Hippocampal formation (tissue), 2 donors: Measurements from ENCODE around the gene SRCAP.
"Not testable (repeated sequence)": the region's sequence is repeated elsewhere in the genome, so short reads cannot be mapped to it uniquely, and the experiment has no call there.

Experiments used
- DNase-seq, 2 donors: peaks; one replicate each; lab custom pipeline; 2025; lab: John Stamatoyannopoulos, UW

Gene SRCAP

DNA sequence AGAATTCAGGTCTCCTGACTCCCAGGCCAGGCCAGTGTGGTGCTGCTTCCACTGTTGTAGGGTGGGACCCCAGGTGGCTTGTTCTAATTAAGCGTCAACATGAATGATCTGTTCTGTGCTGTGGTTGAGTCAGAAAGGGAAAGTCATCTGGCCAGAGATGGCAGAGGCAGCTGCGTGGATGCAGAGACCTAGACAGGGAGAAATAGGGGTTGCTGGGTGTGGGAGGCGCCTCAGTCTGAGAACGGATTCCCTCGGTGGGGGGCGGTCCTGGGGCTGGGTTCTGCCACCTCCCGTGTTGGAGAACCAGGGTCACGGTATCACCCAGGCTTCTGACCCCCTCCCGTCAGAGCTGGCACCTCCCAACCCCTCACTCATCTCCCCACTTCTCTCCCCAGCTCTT lies 35.2 kb upstream of the SRCAP start:
- no peak for DNase-seq

DNA sequence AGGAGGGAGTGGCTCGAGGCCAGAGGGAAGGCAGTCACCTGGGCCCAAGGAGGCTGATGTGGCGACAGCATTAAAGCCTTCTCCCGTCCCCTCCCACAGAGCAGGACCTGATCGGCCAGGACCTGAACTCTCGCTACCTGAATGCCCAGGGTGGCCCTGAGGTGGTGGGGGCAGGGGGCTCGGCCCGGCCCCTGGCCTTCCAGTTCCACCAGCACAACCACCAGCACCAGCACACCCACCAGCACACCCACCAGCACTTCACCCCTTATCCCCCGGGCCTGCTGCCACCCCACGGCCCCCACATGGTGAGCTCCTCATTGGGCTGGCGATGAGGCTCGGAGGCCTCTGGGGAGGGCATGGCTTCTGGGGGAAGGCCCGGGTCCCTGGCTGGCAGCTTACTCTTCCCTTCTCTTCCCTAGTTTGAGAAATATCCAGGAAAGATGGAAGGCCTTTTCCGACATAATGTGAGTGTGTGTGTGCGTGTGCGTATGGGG lies 34.3 kb upstream of the SRCAP start:
- no peak for DNase-seq

DNA sequence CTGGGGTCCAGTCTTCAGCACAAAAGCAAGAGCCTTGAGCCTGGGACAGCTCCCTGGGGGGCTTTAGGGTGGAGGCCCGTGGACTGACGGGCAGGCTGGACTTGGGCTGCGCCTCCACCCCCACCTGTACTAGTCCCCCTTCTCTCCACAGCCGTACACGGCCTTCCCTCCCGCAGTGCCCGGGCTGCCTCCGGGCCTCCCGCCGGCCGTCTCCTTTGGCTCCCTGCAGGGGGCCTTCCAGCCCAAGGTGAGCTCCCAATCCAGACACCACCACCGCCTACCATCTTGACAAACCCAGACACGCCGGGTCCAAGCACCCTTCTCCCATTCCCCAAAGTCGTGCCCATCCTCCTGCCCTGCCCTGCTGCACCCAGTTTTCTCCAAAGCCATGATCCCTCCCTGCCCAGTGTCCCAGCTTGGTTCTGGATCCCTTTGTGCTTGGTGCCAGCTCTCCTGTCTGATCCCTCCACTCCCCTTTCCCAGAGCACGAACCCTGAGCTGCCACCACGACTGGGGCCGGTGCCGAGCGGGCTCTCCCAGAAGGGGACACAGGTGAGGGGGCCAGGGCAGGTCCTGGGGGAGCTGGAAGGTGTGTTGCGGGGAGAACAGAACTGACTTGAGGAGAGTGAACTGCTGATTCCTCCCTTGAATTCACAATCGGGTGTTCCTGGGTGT lies 33.7 kb upstream of the SRCAP start:
- no peak for DNase-seq

GRCh38 chr16:30665830-30666190 lies 33.2 kb upstream of the SRCAP start:
- no peak for DNase-seq

- DNase-seq = no peak
Observed at GRCh38 chr16:30666681-30667080, 32.3 kb upstream of the SRCAP start.

GRCh38 chr16:30667361-30667905 lies 31.5 kb upstream of the SRCAP start:
- no peak for DNase-seq

DNA sequence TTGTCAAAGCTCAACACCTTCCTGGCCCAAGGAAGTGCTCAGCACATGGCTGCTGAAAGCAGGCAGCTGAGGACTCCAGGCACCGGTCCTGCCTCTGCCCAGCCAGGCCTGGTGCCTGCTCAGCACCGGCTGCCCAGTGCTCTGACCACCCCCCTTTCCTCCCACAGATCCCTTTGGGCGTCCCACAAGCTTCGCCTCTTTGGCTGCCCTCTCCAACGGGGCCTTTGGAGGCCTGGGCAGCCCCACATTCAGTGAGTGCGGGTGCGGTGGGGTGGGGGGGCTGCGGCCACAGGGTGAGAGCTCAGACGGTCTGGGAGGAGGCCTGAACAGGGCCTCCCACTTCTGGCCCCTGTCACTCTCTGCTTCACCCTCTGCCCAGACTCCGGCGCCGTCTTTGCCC lies 30.6 kb upstream of the SRCAP start:
- DNase-seq = no peak

- no peak for DNase-seq
Observed at GRCh38 chr16:30669026-30669902, 29.7 kb upstream of the SRCAP start.

DNA sequence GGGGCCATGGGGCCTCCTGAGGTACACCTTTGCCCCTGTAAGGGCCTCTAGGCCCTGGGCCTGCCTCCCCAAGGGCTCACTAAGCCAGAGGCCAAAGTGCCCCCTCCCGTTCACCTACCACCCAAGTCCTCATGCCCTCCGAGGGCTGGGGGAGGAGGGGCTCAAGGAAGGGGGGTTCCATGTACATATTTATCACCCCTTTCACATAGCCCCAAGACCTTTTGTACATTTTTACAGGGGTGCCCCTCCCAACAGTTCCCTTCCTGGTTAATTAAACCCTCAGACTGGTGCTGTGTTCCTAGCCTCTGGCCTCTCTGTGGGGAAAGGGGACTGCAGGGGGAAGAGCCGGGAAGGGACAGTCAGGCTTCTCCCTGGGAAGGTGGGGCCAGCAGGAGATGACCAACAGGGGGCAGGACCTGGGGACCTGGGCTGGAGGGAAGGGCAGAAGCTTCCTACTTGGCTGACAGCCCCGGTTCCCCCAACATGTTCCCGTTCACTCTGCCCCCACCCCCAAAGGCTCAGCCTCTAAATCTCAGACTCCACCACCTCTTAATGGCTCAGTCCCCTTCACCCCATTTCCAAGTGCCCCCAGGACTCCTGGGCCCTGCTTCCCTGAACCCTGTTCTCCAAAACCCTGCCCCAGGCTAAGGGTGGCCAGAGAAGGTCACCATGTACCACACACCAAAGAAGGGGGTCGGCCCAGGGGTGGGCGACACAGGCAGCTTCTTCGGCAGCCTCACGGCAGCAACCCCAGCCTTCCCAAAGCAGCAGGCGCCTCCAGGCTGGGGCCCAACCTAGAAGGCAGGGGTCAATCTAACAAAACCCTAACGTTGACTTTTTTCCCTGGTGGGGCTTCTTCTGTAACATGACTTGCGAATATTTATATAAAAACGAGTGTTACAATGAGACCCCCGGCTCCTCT lies 28.8 kb upstream of the SRCAP start:
- no peak for DNase-seq

DNA sequence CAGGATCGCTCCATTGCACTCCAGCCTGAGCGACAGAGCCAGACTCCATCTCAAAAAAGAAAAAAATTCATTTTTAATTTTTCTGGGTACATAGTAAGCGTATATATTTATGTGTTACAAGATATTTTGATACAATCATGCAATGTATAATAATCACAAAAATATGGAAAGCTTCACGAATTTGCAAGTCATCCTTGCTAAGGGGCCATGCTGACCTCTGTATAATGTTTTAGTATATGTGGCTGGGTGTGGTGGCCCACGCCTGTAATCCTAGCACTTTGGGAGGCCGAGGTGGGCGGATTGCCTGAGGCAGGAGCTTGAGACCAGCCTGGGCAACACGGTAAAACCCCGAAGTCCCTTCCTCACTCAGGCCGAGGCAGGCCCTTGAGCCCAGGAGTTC lies 23.8 kb upstream of the SRCAP start:
- DNase-seq = no peak

DNA sequence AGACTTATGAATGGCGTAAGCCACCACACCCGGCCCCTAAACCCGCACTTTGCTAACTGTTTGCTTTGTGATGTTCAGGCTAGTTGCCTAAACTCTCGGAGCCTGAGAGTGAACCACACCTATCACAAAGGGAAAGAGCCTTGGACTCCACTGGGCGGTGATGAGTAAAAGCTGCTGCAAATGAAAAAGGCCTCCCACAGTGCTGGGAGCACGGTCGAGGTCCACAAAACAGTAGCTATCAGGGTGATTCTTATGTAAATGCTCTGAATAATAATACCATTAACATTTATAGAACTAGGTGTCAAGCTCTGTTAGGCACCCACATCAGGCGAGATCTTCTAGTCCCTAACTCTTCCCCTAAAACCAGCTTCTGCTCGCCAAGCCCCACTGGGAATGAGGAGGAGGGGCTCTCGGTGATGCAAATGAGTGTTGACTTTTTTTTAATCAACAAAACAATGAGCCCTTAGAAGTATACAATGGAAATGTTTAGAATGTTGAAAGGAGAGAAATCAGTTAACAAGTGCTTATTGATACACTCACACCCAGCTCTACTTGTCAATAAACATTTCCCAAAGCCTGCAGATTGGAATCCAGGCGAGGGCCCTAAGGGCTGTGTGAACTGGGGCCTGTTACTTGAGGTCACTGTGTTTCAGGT lies 20.9 kb upstream of the SRCAP start:
- no peak for DNase-seq

DNA sequence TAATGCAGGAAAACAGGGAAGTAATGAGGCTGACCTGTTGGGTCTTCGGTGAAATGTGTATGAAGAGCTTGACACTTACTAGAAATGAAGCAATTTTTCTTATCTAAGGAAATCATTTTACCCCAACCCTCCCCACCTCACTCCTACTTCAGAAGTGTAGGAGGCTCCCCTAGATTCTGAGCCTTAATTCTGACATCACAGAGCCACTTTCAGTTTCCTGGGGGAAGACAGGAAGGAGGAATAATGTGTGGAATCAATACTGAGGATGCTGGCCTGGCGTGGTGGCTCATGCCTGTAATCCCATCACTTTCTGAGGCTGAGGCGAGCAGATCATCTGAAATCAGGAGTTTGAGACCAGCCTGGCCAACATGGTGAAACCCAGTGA lies 20.4 kb upstream of the SRCAP start:
- no peak for DNase-seq

- DNase-seq = no peak
Observed at GRCh38 chr16:30680326-30680725, 18.6 kb upstream of the SRCAP start.

GRCh38 chr16:30688701-30689100 lies 10.3 kb upstream of the SRCAP start:
- DNase-seq = no peak

DNA sequence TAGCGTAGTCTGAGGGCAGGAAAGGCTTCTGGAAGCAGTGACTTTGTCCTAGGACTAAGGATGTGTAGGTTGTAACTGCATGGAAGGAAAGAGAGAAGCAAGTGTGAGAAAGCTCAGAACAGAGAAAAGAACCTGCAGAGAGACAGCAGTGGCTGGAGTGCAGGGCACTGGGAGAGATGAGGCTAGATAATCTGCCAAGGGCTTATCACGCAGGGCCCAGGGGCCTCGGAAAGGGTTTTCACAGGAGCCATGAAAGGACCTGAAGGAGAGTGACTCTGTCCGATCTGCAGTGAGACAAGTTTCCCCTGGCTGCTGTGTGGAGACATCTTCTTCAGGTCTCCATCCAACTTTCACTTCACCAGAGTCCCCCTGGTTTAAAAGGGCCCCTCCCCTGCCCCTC lies 7.1 kb upstream of the SRCAP start:
- no peak for DNase-seq

DNA sequence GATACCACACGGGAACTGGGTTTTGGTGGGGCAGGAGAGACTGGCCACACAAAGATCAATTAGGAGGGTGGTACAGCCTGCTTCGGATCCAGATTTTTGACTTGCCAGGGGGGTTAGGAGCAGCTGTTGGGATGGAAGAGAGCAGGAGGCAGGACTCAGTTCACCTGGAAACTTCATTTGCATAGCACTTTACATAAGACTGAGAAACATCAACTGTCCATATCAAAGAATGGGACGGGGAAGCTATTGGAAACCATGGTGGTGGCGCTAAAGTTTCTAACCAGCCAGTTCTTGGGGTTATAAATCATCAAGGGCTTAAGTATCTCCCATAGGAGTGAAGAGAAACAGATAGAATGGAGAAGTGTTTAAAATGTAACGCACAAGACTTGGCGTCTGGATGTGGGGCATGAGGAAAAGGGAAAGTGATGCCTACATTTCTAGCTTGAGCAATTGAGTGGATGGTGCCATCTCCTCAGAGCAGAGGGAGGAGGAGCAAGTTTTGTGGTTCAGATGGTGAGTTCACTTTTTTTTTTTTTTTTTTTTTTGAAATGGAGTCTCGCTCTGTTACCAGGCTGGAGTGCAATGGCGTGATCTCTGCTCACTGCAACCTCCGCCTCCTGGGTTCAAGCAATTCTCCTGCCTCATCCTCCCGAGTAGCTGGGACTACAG lies 6.4 kb upstream of the SRCAP start:
- DNase-seq = no peak

DNA sequence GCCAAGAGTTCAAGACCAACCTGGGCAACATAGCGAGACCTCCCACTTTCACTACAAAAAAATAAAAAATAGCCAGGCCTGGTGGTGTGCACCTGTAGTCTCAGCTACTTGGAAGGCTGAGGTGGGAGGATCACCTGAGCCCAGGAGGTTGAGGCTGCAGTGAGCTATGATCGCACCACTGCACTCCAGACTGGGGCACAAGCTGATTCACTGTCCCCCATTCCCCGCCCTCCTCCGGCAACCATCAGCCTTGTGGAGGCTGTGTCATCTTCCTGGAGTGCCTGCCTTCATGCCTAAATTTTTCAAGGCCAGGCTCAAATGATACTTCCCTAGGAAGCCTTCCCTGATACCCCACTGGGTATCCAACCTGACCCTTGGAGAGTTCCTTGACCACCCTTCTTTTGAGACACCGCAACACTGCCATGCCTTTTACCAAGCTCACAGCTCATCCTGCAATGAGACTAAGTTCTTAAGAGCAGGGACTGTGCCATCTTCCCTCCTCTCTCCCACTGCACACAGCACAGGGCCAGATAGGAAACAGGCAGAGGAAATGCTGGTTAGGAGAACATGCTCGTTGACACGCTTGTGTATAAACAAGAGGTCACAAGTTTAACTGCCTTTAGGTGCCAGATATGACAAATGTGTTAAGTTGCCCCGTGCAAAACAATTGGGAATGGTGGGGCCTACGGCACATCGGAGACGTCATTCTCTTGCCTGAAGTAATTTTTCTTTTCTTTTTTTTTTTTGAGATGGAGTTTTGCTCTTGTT lies 3.9 kb upstream of the SRCAP start:
- DNase-seq = no peak

DNA sequence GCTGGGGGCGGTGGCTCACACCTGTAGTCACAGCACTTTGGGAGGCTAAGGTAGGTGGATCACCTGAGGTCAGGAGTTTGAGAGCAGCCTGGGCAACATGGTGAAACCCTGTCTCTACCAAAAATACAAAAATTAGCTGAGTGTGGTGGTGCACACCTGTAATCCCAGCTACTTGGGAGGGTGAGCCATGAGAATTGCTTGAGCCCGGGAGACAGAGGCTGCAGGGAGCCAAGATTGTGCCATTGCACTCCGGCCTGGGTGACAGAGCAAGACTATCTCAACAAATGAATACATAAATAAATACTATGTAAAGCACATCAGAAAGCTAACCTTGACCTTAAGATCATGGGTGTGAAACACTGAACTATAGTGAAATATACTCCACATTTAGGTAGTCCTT lies 2.3 kb upstream of the SRCAP start:
- not testable (repeated sequence) for DNase-seq

- DNase-seq = peak in 1 of 2 donors; percentile 98
Observed at GRCh38 chr16:30697264-30698138, 1.5 kb upstream of the SRCAP start.
